Smooth muscle cell (in vitro differentiated cells): ENCODE measurements around the gene SLC12A5. TPM values are rescaled to one million over a fixed set of nuclear protein-coding genes. Genes with fewer than 3 reads are reported as not detected.

Source experiments
- DNase-seq: peaks from one replicate; lab custom pipeline; 2025; ENCODE audit not compliant: unreplicated experiment; lab: John Stamatoyannopoulos, UW
- H2AFZ ChIP-seq: fragments of 200-600 bp; sonication (generic); 2 replicates; pipeline ENCODE4 v1.6.0; 2016; ENCODE audit warnings: antibody characterized with exemption, low read depth, mild to moderate bottlenecking
- H3F3A ChIP-seq: fragments of 200-600 bp; sonication (generic); 2 replicates; pipeline ENCODE4 v1.6.0; 2017; ENCODE audit warnings: antibody characterized with exemption, low read depth
- H3K27ac ChIP-seq: fragments of 200-600 bp; sonication (generic); 2 replicates; pipeline ENCODE4 v1.5.1; 2016; ENCODE audit warnings: low read depth, mild to moderate bottlenecking
- H3K27me3 ChIP-seq: fragments of 200-600 bp; sonication (generic); 2 replicates; pipeline ENCODE4 v1.6.1; 2016; ENCODE audit warnings: low read depth, mild to moderate bottlenecking
- H3K36me3 ChIP-seq: fragments of 200-600 bp; sonication (generic); 2 replicates; pipeline ENCODE4 v1.5.1; 2016; ENCODE audit warnings: low read depth
- H3K4me1 ChIP-seq: fragments of 200-600 bp; sonication (generic); 2 replicates; pipeline ENCODE4 v1.5.1; 2016; ENCODE audit warnings: low read depth
- H3K4me2 ChIP-seq: fragments of 200-600 bp; sonication (generic); 2 replicates; pipeline ENCODE4 v1.6.0; 2016; ENCODE audit warnings: mild to moderate bottlenecking
- H3K4me3 ChIP-seq: fragments of 200-600 bp; sonication (generic); 2 replicates; pipeline ENCODE4 v1.5.1; 2016; ENCODE audit warnings: mild to moderate bottlenecking
- H3K79me2 ChIP-seq: fragments of 200-600 bp; sonication (generic); 2 replicates; pipeline ENCODE4 v1.6.0; 2016; ENCODE audit warnings: low read depth, mild to moderate bottlenecking
- H3K9ac ChIP-seq: fragments of 200-600 bp; sonication (generic); 2 replicates; pipeline ENCODE4 v1.6.0; 2016; ENCODE audit warnings: low read depth
- H3K9me3 ChIP-seq: fragments of 200-600 bp; sonication (generic); replicated peaks from 2 replicates; pipeline ENCODE4 v1.5.1; 2016; ENCODE audit warnings: low read depth
- H4K20me1 ChIP-seq: fragments of 200-600 bp; sonication (generic); 2 replicates; pipeline ENCODE4 v1.6.0; 2016; ENCODE audit warnings: low read depth
- CTCF ChIP-seq: fragments of 200-600 bp; sonication (generic); IDR thresholded peaks from 2 replicates; pipeline ENCODE4 v1.5.1; 2017; ENCODE audit warnings: borderline replicate concordance, mild to moderate bottlenecking, antibody characterized with exemption; ENCODE audit not compliant: insufficient read depth, poor library complexity, severe bottlenecking
- WGBS: methylation state at CpG from one replicate; pipeline ENCODE4 v1.1.7; 2016; ENCODE audit warnings: low lambda C conversion rate; 5-methylcytosine and 5-hydroxymethylcytosine counted together
- polyA plus RNA-seq: library from polyadenylated mRNA; unstranded; fragments of >200 nt; fragmentation: Nextera tagmentation; extraction: Ambion mirVana; gene quantifications from 2 replicates; pipeline ENCODE4 v1.2.1, GENCODE V29; 2016
- total RNA-seq: library from RNA; depleted of rRNA; stranded (reverse); fragments of >200 nt; gene quantifications from 2 replicates; pipeline ENCODE4 v1.2.3, GENCODE V29; 2014

Gene SLC12A5
- total and polyA plus RNA-seq, 2 experiments from 2014 or later, result 0.40 to 1.3 TPM

GRCh38 chr20:46021361-46022359, 7.4 kb upstream of the SLC12A5 start:
- H4K20me1 ChIP-seq, result no peaks in the 10 kb centered on the region
- DNase-seq, result no peak
- no peaks in the 10 kb centered on the region for H3K9me3 ChIP-seq
- peak overlapping the region; percentile 88 for H3K4me2 ChIP-seq
- H3K27me3 ChIP-seq, result peaks cover 17% of the 10 kb centered on the region
- no peak for TF ChIP-seq CTCF
- no peaks in the 10 kb centered on the region for H3K79me2 ChIP-seq
- no peak overlapping the region for H3K27ac ChIP-seq
- peak overlapping the region; percentile 63 for H3K4me3 ChIP-seq
- H3F3A ChIP-seq, result peaks cover 4% of the 10 kb centered on the region
- H3K36me3 ChIP-seq, result no peaks in the 10 kb centered on the region
- WGBS, result 18% methylated on average over 30 of the region's 71 CpGs
- no peaks in the 10 kb centered on the region for H3K4me1 ChIP-seq
- no peak overlapping the region for H2AFZ ChIP-seq
- H3K9ac ChIP-seq, result no peak overlapping the region

GRCh38 chr20:46022411-46023147, 6.4 kb upstream of the SLC12A5 start:
- WGBS, result 4% methylated on average over 32 of the region's 37 CpGs
- Histone ChIP-seq H3F3A (peaks cover 4% of the 10 kb centered on the region), H3K9ac (no peak overlapping the region), H3K4me1 (no peaks in the 10 kb centered on the region), H3K27ac (no peak overlapping the region), H4K20me1 (no peaks in the 10 kb centered on the region), H3K27me3 (peaks cover 18% of the 10 kb centered on the region), H3K4me3 (peak overlapping the region; percentile 63), H2AFZ (no peak overlapping the region), H3K4me2 (peak overlapping the region; percentile 88), H3K79me2 (no peaks in the 10 kb centered on the region), H3K9me3 (no peaks in the 10 kb centered on the region), H3K36me3 (no peaks in the 10 kb centered on the region)
- DNase-seq, result no peak
- peak; percentile 71 for TF ChIP-seq CTCF

- DNase-seq, result no peak
- no peak overlapping the region for H3K9ac ChIP-seq
- no peaks in the 10 kb centered on the region for H4K20me1 ChIP-seq
- H3K27ac ChIP-seq, result no peak overlapping the region
- H3K4me2 ChIP-seq, result no peak overlapping the region
- peaks cover 4% of the 10 kb centered on the region for H3F3A ChIP-seq
- TF ChIP-seq CTCF, result no peak
- H3K4me3 ChIP-seq, result no peak overlapping the region
- H3K9me3 ChIP-seq, result no peaks in the 10 kb centered on the region
- 38% methylated on average over 8 of the region's 8 CpGs for WGBS
- H2AFZ ChIP-seq, result no peak overlapping the region
- H3K36me3 ChIP-seq, result no peaks in the 10 kb centered on the region
- H3K4me1 ChIP-seq, result no peaks in the 10 kb centered on the region
- H3K27me3 ChIP-seq, result peaks cover 21% of the 10 kb centered on the region
- H3K79me2 ChIP-seq, result no peaks in the 10 kb centered on the region
These were observed 5.9 kb upstream of the SLC12A5 start for GRCh38 chr20:46023148-46023484.
